ENCODE results near the gene POP4. TPM values are rescaled to one million over a fixed set of nuclear protein-coding genes. Genes with fewer than 3 reads are reported as not detected.
A peak's percentile ranks its signal among the peaks of the same experiment; 100 is the strongest.

Gene POP4
- total RNA-seq, 1 donor: 81.6 TPM

DNA sequence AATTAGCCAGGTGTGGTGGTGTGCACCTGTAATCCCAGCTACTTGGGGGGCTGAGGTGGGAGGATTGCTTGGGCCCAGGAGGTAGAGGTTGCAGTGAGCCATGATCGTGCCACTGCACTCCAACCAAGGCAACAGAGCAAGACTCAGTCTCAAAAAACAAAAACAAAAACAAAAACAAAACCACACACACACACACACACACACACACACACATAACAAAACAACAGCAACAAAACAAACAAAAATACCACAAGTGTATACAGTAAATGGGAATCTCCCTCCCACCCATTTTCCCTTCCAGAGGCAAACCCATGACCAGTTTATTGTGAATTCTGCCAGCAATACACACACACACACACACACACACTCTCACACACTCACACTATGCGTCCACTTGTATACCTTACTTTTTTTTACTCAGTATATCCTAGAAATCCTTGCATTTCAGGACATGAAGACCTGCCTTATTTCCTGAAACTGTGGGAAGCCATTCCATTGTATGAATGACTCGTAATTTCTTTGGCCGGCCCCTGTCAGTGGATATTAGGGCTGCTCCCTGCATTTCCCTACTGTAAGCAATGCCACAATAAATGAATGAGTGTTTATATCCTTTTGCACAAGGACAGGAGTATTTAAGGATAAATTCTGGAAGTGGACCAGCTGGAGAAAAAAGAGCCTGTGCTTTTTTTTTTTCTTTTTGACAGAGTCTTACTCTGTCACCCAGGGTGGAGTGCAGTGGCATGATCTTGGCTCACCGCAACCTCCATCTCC, 52.3 kb downstream of the POP4 start:
- no peak overlapping the region for H3K4me3 ChIP-seq (ENCODE audit: low read depth, low read length)
- no peak for DNase-seq (ENCODE audit: low read depth)
- TF ChIP-seq CTCF (IDR thresholded peaks at IDR 0.05; ENCODE audit: insufficient read depth, low read depth, low read length): no peak

- H3K4me3 ChIP-seq (ENCODE audit: low read depth, low read length): no peak overlapping the region
- no peak for DNase-seq (ENCODE audit: low read depth)
- no peak for TF ChIP-seq CTCF (IDR thresholded peaks at IDR 0.05; ENCODE audit: insufficient read depth, low read depth, low read length)
Observed at GRCh38 chr19:29660835-29661234, 54.8 kb downstream of the POP4 start.

DNA sequence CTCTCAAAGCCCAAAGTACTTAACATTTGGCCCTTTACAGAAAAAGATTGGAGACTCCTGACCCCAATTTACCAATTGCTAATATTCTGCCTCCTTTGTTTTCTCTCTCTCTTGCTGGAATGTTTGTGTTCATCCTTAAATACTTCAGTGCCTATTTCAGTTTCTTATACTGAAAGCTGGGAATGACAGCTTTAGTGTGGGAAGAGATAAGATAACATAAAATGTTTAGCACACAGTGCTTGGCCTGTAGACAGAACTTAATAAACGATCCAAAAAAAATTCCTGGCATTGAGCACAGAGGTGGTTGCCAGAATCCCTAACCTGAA, 56.2 kb downstream of the POP4 start:
- DNase-seq (ENCODE audit: low read depth): no peak
- peak overlapping the region; percentile 29 for H3K4me3 ChIP-seq (ENCODE audit: low read depth, low read length)
- TF ChIP-seq CTCF (IDR thresholded peaks at IDR 0.05; ENCODE audit: insufficient read depth, low read depth, low read length): no peak

- DNase-seq (ENCODE audit: low read depth): peak; percentile 93
- no peak for TF ChIP-seq CTCF (IDR thresholded peaks at IDR 0.05; ENCODE audit: insufficient read depth, low read depth, low read length)
- H3K4me3 ChIP-seq (ENCODE audit: low read depth, low read length): peak overlapping the region; percentile 25
Observed at GRCh38 chr19:29662604-29663404, 56.7 kb downstream of the POP4 start.

GRCh38 chr19:29663861-29664752, 58.0 kb downstream of the POP4 start:
- TF ChIP-seq CTCF (IDR thresholded peaks at IDR 0.05; ENCODE audit: insufficient read depth, low read depth, low read length): no peak
- H3K4me3 ChIP-seq (ENCODE audit: low read depth, low read length): no peak overlapping the region
- DNase-seq (ENCODE audit: low read depth): peak; percentile 57

DNA sequence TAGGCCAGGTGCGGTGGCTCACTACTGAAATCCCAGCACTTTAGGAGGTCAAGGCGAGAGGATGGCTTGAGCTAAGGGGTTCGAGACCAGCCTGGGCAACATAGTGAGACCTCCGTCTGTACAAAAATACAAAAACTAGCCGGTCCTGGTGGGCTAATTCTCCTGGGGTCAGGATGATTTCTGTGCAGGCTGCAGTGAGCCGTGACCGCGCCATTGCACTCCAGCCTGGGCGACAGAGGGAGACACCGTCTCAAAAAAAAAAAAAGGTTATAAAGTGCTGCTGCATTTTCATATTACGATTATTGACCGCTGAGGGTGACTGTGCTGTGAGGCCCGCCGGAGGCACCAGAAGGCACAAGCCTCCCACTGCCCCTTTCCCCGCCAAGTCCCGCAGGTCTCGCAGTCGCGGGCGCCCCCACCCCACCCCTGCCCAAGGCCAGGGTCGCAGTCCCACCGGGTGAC, 58.7 kb downstream of the POP4 start:
- DNase-seq (ENCODE audit: low read depth): no peak

More for the DNA sequence above, 58.7 kb downstream of the POP4 start:
- TF ChIP-seq CTCF (IDR thresholded peaks at IDR 0.05; ENCODE audit: insufficient read depth, low read depth, low read length): no peak
- peak overlapping the region; percentile 56 for H3K4me3 ChIP-seq (ENCODE audit: low read depth, low read length)
